SW480 (cell line): Measurements from ENCODE around the gene NIP7.
"Not testable (repeated sequence)": the region's sequence is repeated elsewhere in the genome, so short reads cannot be mapped to it uniquely, and the experiment has no call there.

Source experiments
- DNase-seq: peaks from one replicate; pipeline ENCODE4 v3.0.0-alpha.2; 2016; ENCODE audit warnings: low spot score

Gene NIP7

GRCh38 chr16:69339289-69340094, at the start of gene NIP7, which contains the start of gene COG8:
Gene NIP7 (plus strand): TSS chr16:69339772. CDS start chr16:69339830, 58 bp downstream.
Gene COG8 (minus strand): TSS chr16:69339564. CDS start chr16:69339552, 12 bp downstream.
- DNase-seq: peak; percentile 99

GRCh38 chr16:69291657-69292056, 47.9 kb upstream of the NIP7 start:
- not testable (repeated sequence) for DNase-seq

GRCh38 chr16:69293401-69293800, 46.2 kb upstream of the NIP7 start:
- DNase-seq: no peak

GRCh38 chr16:69294051-69294450, 45.5 kb upstream of the NIP7 start:
- no peak for DNase-seq

GRCh38 chr16:69296771-69297170, 42.8 kb upstream of the NIP7 start:
- DNase-seq: not testable (repeated sequence)

GRCh38 chr16:69298261-69298660, 41.3 kb upstream of the NIP7 start:
- no peak for DNase-seq

- DNase-seq: no peak
Measured at GRCh38 chr16:69301187-69301586, 38.4 kb upstream of the NIP7 start.

GRCh38 chr16:69301861-69302260, 37.7 kb upstream of the NIP7 start:
- DNase-seq: no peak

- DNase-seq: no peak
Measured at GRCh38 chr16:69302301-69302700, 37.3 kb upstream of the NIP7 start.

GRCh38 chr16:69306031-69306430, 33.5 kb upstream of the NIP7 start:
- DNase-seq: no peak

GRCh38 chr16:69307091-69307490, 32.5 kb upstream of the NIP7 start:
- no peak for DNase-seq

- no peak for DNase-seq
Measured at GRCh38 chr16:69307856-69308255, 31.7 kb upstream of the NIP7 start.

- no peak for DNase-seq
Measured at GRCh38 chr16:69309316-69309715, 30.3 kb upstream of the NIP7 start.

GRCh38 chr16:69310653-69311532, 28.7 kb upstream of the NIP7 start, which contains the start of gene VPS4A:
Gene VPS4A (plus strand): TSS chr16:69311350. CDS start chr16:69311512, 162 bp downstream.
- DNase-seq: peak; percentile 93

- DNase-seq: peak; percentile 55
Measured at GRCh38 chr16:69311533-69312387, 27.8 kb upstream of the NIP7 start.

GRCh38 chr16:69313469-69313868, 26.1 kb upstream of the NIP7 start:
- DNase-seq: no peak

- DNase-seq: no peak
Measured at GRCh38 chr16:69314534-69314933, 25.0 kb upstream of the NIP7 start.

GRCh38 chr16:69315486-69316311, 23.9 kb upstream of the NIP7 start:
- no peak for DNase-seq

GRCh38 chr16:69316595-69317034, 23.0 kb upstream of the NIP7 start:
- DNase-seq: no peak

GRCh38 chr16:69318177-69318910, 21.2 kb upstream of the NIP7 start:
- no peak for DNase-seq
